ENCODE measurements around the gene FAM227A. TPM values are rescaled to one million over a fixed set of nuclear protein-coding genes. Genes with fewer than 3 reads are reported as not detected.

The FAM227A gene
- total and polyA plus RNA-seq, 2 of the 13 experiments (the other 11 are each of a cell fraction or from before 2014, with no cell fraction given): 1.0 to 1.5 TPM

GRCh38 chr22:38700789-38701628, 44.8 kb upstream of the FAM227A start, which contains the start of gene JOSD1 (continued):
- TF ChIP-seq ZNF331 (CRISPR knock-in tag; IDR thresholded peaks at IDR 0.05) (peak; percentile 66), NCOA1 (CRISPR knock-in tag; IDR thresholded peaks at IDR 0.05) (no peak), ZNF138 (CRISPR knock-in tag; IDR thresholded peaks at IDR 0.05; ENCODE audit: low read depth) (no peak), SP4 (CRISPR knock-in tag; IDR thresholded peaks at IDR 0.05) (peak; percentile 95), HNRNPL (IDR thresholded peaks at IDR 0.05; ENCODE audit: low read depth, low read length) (no peak), ARHGAP35 (CRISPR knock-in tag; IDR thresholded peaks at IDR 0.05; ENCODE audit: borderline replicate concordance) (no peak; the same call in 1 of the 2 replicates), NFE2 (CRISPR knock-in tag; IDR thresholded peaks at IDR 0.05) (no peak), YY1 (IDR thresholded peaks at IDR 0.05; ENCODE audit: insufficient read depth, insufficient replicate concordance, low read depth, low read length) (peak; percentile 61), HNF4G (IDR thresholded peaks at IDR 0.05; ENCODE audit: borderline replicate concordance, low read depth, low read length) (no peak), HNF4G (CRISPR knock-in tag; IDR thresholded peaks at IDR 0.05; ENCODE audit: borderline replicate concordance, low read depth) (no peak), KLF13 (CRISPR knock-in tag; IDR thresholded peaks at IDR 0.05) (no peak), PHF8 (CRISPR knock-in tag; IDR thresholded peaks at IDR 0.05) (peak; percentile 75), SP5 (CRISPR knock-in tag; IDR thresholded peaks at IDR 0.05; ENCODE audit: borderline replicate concordance, low read depth) (peak; percentile 18; the same call in 1 of the 2 replicates), SOX5 (CRISPR knock-in tag; IDR thresholded peaks at IDR 0.05; ENCODE audit: borderline replicate concordance) (peak; percentile 39; the same call in 1 of the 2 replicates), ISX (CRISPR knock-in tag; conservative IDR thresholded peaks at IDR 0.05) (no peak; the same call in 1 of the 2 replicates), RFX1 (IDR thresholded peaks at IDR 0.05) (no peak), HIC2 (CRISPR knock-in tag; IDR thresholded peaks at IDR 0.05; ENCODE audit: low read depth) (no peak), FOXK2 (IDR thresholded peaks at IDR 0.05) (no peak), HOXA5 (CRISPR knock-in tag; IDR thresholded peaks at IDR 0.05) (no peak), ZNF350 (CRISPR knock-in tag; IDR thresholded peaks at IDR 0.05; ENCODE audit: borderline replicate concordance, low read depth) (no peak; the same call in 1 of the 2 replicates), MNT (IDR thresholded peaks at IDR 0.05) (no peak; the same call in 1 of the 2 replicates), ZNF773 (CRISPR knock-in tag; IDR thresholded peaks at IDR 0.05; ENCODE audit: borderline replicate concordance) (peak; percentile 59; the same call in 1 of the 2 replicates), ZNF672 (CRISPR knock-in tag; IDR thresholded peaks at IDR 0.05) (no peak)
- TF ChIP-seq, protein P1, sequence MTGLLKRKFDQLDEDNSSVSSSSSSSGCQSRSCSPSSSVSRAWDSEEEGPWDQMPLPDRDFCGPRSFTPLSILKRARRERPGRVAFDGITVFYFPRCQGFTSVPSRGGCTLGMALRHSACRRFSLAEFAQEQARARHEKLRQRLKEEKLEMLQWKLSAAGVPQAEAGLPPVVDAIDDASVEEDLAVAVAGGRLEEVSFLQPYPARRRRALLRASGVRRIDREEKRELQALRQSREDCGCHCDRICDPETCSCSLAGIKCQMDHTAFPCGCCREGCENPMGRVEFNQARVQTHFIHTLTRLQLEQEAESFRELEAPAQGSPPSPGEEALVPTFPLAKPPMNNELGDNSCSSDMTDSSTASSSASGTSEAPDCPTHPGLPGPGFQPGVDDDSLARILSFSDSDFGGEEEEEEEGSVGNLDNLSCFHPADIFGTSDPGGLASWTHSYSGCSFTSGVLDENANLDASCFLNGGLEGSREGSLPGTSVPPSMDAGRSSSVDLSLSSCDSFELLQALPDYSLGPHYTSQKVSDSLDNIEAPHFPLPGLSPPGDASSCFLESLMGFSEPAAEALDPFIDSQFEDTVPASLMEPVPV (CRISPR knock-in tag; IDR thresholded peaks at IDR 0.05): no peak; the same call in 1 of the 2 replicates
- TF ChIP-seq, protein P2, sequence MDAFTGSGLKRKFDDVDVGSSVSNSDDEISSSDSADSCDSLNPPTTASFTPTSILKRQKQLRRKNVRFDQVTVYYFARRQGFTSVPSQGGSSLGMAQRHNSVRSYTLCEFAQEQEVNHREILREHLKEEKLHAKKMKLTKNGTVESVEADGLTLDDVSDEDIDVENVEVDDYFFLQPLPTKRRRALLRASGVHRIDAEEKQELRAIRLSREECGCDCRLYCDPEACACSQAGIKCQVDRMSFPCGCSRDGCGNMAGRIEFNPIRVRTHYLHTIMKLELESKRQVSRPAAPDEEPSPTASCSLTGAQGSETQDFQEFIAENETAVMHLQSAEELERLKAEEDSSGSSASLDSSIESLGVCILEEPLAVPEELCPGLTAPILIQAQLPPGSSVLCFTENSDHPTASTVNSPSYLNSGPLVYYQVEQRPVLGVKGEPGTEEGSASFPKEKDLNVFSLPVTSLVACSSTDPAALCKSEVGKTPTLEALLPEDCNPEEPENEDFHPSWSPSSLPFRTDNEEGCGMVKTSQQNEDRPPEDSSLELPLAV (CRISPR knock-in tag; conservative IDR thresholded peaks at IDR 0.05; ENCODE audit: low read depth): 0 out of 2 replicates have a peak, but pooled peaks have one; percentile 35

Measured in HepG2 (cell line).